HepG2 (cell line): ENCODE measurements around the gene SERHL2. TPM values are rescaled to one million over a fixed set of nuclear protein-coding genes. Genes with fewer than 3 reads are reported as not detected.

Experiments
- EEA1 ChIP-seq: sonication (generic); formaldehyde crosslinking; IDR thresholded peaks from 2 replicates; pipeline ENCODE4 v1.5.1; 2020; ENCODE audit warnings: mild to moderate bottlenecking, missing genetic modification reagents, borderline replicate concordance
- KDM5B ChIP-seq: sonication (generic); formaldehyde crosslinking; IDR thresholded peaks from 2 replicates; pipeline ENCODE4 v1.4.0; 2020; ENCODE audit warnings: missing genetic modification reagents, mild to moderate bottlenecking, borderline replicate concordance
- MXI1 ChIP-seq: IDR thresholded peaks from 3 replicates; pipeline ENCODE4 v1.6.1; 2012; ENCODE audit warnings: low read depth, low read length, inconsistent platforms, borderline replicate concordance
- POLR2AphosphoS2 ChIP-seq: IDR thresholded peaks from 2 replicates; pipeline ENCODE4 v1.6.1; 2011; ENCODE audit warnings: low read depth, low read length, improper control_type of control experiment
- POLR2G ChIP-seq: fragments of 200-400 bp; formaldehyde crosslinking; IDR thresholded peaks from 2 replicates; pipeline ENCODE4 v1.6.1; 2018; ENCODE audit warnings: mild to moderate bottlenecking, low read depth, low read length, moderate library complexity
- SPEN ChIP-seq: sonication (generic); formaldehyde crosslinking; IDR thresholded peaks from 2 replicates; pipeline ENCODE4 v1.5.1; 2020; ENCODE audit warnings: low read depth, mild to moderate bottlenecking, missing genetic modification reagents
- ZNF251 ChIP-seq: sonication (generic); formaldehyde crosslinking; IDR thresholded peaks from 2 replicates; pipeline ENCODE4 v1.9.0; 2021; ENCODE audit warnings: mild to moderate bottlenecking, missing genetic modification reagents
- ZNF335 ChIP-seq: sonication (generic); formaldehyde crosslinking; IDR thresholded peaks from 2 replicates; pipeline ENCODE4 v1.4.0; 2020; ENCODE audit warnings: missing genetic modification reagents
- polyA plus RNA-seq, 8 experiments: library from polyadenylated mRNA; depleted of rRNA in 3 of 8; stranded (reverse) in 7 of 8; unstranded in 1 of 8; fragments of >200 nt; fragmentation: Illumina TruSeq in 4 of 8; extraction: Trizol in 4 of 8; gene quantifications; 2 replicates each; pipeline versions ENCODE4 v1.2.1 to v1.2.3, GENCODE V29; 2011 to 2016; ENCODE audit warnings: low read depth in 4 of 8, missing spikeins in 1 of 8, mixed read lengths in 1 of 8; ENCODE audit not compliant: insufficient read depth in 1 of 8
- total RNA-seq, 5 experiments: library from RNA; depleted of rRNA; stranded (reverse); fragments of >200 nt; fragmentation: Illumina TruSeq; extraction: Trizol; gene quantifications; 2 replicates each; pipeline ENCODE4 v1.2.3, GENCODE V29; 2016; ENCODE audit warnings: low read depth in 1 of 5
- TF ChIP-seq, protein P1 (sequence below): IDR thresholded peaks from 2 replicates; pipeline ENCODE4 v1.6.1; 2016; ENCODE audit warnings: missing compliant biosample characterization, missing genetic modification reagents, borderline replicate concordance
- TF ChIP-seq, protein P2 (sequence below): sonication (generic); formaldehyde crosslinking; IDR thresholded peaks from 2 replicates; pipeline ENCODE4 v1.5.1; 2020; ENCODE audit warnings: mild to moderate bottlenecking, missing genetic modification reagents, borderline replicate concordance
- TF ChIP-seq, protein P3 (sequence below): IDR thresholded peaks from 2 replicates; pipeline ENCODE4 v1.6.1; 2016; ENCODE audit warnings: missing compliant biosample characterization, missing genetic modification reagents, borderline replicate concordance
- TF ChIP-seq, protein P4 (sequence below): sonication (generic); formaldehyde crosslinking; IDR thresholded peaks from 2 replicates; pipeline ENCODE4 v1.8.1; 2023; ENCODE audit warnings: mild to moderate bottlenecking, missing genetic modification reagents
- TF ChIP-seq, protein P5 (sequence below): conservative IDR thresholded peaks from 2 replicates; pipeline ENCODE4 v1.6.1; 2018; ENCODE audit warnings: missing genetic modification reagents

Gene SERHL2
- total and polyA plus RNA-seq, 2 of the 13 experiments (the other 11 are each of a cell fraction or from before 2014, with no cell fraction given), result 1.0 to 1.8 TPM

- TF ChIP-seq, protein P1, sequence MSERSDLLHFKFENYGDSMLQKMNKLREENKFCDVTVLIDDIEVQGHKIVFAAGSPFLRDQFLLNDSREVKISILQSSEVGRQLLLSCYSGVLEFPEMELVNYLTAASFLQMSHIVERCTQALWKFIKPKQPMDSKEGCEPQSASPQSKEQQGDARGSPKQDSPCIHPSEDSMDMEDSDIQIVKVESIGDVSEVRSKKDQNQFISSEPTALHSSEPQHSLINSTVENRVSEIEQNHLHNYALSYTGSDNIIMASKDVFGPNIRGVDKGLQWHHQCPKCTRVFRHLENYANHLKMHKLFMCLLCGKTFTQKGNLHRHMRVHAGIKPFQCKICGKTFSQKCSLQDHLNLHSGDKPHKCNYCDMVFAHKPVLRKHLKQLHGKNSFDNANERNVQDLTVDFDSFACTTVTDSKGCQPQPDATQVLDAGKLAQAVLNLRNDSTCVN (CRISPR knock-in tag), result no peak
- TF ChIP-seq SPEN (CRISPR knock-in tag), result no peak; the same call in 1 of the 2 replicates
- TF ChIP-seq ZNF335 (CRISPR knock-in tag), result no peak
- TF ChIP-seq, protein P2, sequence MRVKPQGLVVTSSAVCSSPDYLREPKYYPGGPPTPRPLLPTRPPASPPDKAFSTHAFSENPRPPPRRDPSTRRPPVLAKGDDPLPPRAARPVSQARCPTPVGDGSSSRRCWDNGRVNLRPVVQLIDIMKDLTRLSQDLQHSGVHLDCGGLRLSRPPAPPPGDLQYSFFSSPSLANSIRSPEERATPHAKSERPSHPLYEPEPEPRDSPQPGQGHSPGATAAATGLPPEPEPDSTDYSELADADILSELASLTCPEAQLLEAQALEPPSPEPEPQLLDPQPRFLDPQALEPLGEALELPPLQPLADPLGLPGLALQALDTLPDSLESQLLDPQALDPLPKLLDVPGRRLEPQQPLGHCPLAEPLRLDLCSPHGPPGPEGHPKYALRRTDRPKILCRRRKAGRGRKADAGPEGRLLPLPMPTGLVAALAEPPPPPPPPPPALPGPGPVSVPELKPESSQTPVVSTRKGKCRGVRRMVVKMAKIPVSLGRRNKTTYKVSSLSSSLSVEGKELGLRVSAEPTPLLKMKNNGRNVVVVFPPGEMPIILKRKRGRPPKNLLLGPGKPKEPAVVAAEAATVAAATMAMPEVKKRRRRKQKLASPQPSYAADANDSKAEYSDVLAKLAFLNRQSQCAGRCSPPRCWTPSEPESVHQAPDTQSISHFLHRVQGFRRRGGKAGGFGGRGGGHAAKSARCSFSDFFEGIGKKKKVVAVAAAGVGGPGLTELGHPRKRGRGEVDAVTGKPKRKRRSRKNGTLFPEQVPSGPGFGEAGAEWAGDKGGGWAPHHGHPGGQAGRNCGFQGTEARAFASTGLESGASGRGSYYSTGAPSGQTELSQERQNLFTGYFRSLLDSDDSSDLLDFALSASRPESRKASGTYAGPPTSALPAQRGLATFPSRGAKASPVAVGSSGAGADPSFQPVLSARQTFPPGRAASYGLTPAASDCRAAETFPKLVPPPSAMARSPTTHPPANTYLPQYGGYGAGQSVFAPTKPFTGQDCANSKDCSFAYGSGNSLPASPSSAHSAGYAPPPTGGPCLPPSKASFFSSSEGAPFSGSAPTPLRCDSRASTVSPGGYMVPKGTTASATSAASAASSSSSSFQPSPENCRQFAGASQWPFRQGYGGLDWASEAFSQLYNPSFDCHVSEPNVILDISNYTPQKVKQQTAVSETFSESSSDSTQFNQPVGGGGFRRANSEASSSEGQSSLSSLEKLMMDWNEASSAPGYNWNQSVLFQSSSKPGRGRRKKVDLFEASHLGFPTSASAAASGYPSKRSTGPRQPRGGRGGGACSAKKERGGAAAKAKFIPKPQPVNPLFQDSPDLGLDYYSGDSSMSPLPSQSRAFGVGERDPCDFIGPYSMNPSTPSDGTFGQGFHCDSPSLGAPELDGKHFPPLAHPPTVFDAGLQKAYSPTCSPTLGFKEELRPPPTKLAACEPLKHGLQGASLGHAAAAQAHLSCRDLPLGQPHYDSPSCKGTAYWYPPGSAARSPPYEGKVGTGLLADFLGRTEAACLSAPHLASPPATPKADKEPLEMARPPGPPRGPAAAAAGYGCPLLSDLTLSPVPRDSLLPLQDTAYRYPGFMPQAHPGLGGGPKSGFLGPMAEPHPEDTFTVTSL, result 0 out of 2 replicates have a peak, but pooled peaks have one; percentile 4
- TF ChIP-seq ZNF251 (CRISPR knock-in tag), result no peak
- peak; percentile 14; the same call in 1 of the 3 replicates for TF ChIP-seq MXI1
- TF ChIP-seq, protein P3, sequence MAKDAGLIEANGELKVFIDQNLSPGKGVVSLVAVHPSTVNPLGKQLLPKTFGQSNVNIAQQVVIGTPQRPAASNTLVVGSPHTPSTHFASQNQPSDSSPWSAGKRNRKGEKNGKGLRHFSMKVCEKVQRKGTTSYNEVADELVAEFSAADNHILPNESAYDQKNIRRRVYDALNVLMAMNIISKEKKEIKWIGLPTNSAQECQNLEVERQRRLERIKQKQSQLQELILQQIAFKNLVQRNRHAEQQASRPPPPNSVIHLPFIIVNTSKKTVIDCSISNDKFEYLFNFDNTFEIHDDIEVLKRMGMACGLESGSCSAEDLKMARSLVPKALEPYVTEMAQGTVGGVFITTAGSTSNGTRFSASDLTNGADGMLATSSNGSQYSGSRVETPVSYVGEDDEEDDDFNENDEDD, result peak; percentile 58; the same call in 1 of the 2 replicates
- TF ChIP-seq, protein P4, sequence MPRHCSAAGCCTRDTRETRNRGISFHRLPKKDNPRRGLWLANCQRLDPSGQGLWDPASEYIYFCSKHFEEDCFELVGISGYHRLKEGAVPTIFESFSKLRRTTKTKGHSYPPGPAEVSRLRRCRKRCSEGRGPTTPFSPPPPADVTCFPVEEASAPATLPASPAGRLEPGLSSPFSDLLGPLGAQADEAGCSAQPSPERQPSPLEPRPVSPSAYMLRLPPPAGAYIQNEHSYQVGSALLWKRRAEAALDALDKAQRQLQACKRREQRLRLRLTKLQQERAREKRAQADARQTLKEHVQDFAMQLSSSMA (CRISPR knock-in tag), result no peak
- peak; percentile 37; the same call in 1 of the 2 replicates for TF ChIP-seq KDM5B (CRISPR knock-in tag)
- peak; percentile 81; the same call in 1 of the 2 replicates for TF ChIP-seq EEA1 (CRISPR knock-in tag)
- TF ChIP-seq POLR2G, result peak; percentile 67; the same call in 1 of the 2 replicates
- TF ChIP-seq POLR2AphosphoS2, result no peak
- TF ChIP-seq, protein P5, sequence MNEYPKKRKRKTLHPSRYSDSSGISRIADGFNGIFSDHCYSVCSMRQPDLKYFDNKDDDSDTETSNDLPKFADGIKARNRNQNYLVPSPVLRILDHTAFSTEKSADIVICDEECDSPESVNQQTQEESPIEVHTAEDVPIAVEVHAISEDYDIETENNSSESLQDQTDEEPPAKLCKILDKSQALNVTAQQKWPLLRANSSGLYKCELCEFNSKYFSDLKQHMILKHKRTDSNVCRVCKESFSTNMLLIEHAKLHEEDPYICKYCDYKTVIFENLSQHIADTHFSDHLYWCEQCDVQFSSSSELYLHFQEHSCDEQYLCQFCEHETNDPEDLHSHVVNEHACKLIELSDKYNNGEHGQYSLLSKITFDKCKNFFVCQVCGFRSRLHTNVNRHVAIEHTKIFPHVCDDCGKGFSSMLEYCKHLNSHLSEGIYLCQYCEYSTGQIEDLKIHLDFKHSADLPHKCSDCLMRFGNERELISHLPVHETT (CRISPR knock-in tag), result peak; percentile 55; the same call in 1 of the 2 replicates
Measured at GRCh38 chr22:42519525-42520401, 34.0 kb upstream of the SERHL2 start, which contains the start of gene RRP7A (continued).
